ENCODE data around the gene RAB25. TPM values are rescaled to one million over a fixed set of nuclear protein-coding genes. Genes with fewer than 3 reads are reported as not detected.
"Not testable (repeated sequence)": the region's sequence is repeated elsewhere in the genome, so short reads cannot be mapped to it uniquely, and the experiment has no call there.

The RAB25 gene
- total RNA-seq, 1 donor from 2014 or later, result not detected

DNA sequence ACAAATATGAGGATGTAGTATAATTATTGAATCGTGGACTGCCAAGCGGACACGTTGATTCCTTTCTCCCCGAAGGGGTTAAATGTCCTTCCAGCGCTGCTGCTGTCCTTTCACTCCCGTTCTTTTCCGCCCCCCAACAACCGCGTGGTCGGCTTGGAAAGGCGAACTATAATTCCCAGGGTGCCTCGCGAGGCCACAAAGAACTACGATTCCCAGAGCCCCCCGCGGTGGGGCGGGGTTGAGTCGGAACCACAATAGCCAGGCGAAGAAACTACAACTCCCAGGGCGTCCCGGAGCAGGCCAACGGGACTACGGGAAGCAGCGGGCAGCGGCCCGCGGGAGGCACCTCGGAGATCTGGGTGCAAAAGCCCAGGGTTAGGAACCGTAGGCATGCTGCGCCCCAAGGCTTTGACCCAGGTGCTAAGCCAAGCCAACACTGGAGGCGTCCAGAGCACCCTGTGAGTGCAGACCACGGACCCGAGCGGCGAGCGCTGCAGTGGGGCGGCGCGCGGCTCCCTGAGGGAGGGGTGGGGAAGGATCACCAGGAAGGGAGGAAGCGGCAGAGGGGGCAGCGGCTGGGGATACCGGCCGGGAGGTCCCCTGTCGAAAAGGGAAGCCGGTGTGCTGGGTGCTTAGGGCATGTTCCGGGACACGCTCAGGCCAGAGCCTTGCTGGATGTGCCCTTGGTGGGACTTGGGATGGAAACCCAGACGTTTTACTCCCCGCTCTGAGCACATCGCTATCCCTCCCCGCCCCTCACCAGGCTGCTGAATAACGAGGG is 6.3 kb upstream of the RAB25 start, which contains the start of gene LAMTOR2:
Gene LAMTOR2 (plus strand): TSS at position 283 of the 781 bp plus-strand sequence. CDS start 108 bp downstream, at position 391.
- peak; percentile 71 for DNase-seq (ENCODE audit: extremely low read depth, low read depth, low spot score)

DNA sequence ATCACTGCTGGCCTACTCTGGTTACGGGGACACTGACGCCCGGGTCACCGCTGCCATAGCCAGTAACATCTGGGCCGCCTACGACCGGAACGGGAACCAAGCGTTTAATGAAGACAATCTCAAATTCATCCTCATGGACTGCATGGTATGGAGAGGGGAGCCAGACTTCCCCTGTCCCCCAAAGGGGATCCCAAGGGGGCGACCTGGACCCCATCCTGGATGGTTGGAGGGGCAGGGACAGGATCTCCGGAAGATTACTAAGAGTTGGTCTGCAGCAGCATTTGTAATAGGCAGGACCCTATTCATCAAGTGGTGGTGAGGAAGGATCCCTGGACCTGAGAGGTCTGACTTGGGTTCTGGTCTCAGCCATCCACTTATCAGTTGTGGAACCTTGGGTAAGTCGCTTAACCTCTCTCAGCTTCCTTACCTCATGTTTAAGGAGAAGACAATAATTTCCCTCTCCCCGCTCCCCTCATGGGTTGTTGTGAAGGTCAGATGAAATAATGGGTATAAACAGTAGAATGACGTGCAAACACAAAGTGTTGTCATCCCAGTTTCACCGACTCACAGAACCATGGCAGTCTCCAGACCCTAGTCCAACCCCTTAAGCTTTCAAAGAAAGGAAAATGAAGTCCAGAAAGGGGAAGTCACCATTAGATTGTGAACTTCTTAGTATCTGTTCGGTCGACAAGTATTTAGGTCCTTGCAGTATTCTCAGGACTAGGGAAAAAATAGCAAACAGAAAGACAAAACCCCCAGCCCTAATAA is 5.5 kb upstream of the RAB25 start:
- no peak for DNase-seq (ENCODE audit: extremely low read depth, low read depth, low spot score)

DNA sequence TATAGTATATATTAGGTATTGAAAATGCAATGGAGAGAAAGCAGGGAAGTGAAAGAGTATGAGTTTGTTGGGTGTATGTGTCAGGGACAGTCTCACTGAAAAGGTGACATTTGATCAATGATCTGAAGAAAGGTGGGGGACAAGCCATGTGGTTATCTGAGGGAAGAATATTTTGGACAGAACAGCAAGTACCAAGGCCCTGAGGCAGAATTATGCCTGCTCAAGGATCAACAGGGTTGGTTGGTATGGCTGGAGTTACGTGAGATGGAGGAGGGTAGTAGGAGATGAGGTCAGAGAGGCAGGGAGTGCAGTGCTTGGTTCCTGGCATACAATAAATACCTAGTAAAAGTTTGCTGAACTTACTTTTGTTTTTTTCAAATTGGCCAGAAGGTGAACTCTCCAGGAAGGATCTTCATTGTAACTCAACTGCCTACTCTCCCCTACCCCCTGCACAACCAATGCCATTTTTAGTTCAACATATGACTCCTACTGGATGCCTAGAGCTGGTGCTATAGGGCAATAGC is 4.6 kb upstream of the RAB25 start:
- no peak for DNase-seq (ENCODE audit: extremely low read depth, low read depth, low spot score)

DNA sequence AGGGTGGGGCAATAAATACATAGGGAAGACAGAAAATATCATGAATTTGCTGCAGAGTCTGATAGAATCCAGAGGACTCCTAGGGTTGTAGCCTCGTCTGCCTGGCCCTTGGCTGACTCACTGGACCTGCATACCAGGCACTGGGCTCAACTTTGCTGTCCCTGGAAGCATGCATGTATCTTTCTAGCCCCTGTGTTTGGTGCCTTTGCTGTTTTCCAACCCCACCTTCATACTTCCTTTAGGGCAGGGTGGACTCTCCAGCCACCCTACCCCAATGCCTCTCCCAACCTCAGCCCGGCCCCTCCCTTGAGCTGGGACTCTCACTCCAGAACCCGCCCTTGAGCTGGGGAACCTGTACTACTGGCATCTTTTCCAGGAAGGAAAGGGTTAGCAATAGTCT is 1.2 kb downstream of the RAB25 start:
- DNase-seq (ENCODE audit: extremely low read depth, low read depth, low spot score), result no peak

DNA sequence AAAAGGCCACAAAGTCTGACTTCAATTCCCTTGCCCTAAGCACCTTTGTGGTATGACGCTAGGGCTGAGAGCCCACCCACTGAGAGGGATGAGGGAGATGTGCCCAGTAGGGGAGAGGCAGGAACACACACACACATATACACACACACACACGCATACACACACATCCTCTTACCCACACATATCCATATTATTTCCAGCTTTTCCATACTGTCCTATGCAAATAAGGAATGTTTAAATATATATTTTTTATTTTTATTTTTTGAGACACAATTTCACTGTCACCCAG is 3.0 kb downstream of the RAB25 start:
- DNase-seq (ENCODE audit: extremely low read depth, low read depth, low spot score), result no peak

DNA sequence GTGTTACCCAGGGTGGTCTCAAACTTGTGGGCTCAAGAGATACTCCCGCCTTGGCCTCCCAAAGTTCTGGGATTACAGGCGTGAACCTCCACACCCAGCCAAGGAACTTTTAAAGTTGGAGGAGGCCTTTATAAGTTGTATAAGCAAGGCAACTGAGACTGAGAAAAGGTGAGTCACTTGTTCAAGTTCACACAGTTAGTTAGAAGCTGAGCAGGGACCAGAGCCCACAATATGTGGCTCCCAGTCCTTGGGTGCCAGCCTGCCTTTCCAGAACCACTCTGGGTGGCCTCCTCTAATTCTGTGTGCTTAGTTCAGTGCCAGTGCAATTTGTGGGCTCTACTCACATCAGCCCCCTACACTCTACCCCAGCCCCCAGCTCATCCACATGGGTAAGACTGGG is 3.7 kb downstream of the RAB25 start:
- DNase-seq (ENCODE audit: extremely low read depth, low read depth, low spot score), result no peak

DNA sequence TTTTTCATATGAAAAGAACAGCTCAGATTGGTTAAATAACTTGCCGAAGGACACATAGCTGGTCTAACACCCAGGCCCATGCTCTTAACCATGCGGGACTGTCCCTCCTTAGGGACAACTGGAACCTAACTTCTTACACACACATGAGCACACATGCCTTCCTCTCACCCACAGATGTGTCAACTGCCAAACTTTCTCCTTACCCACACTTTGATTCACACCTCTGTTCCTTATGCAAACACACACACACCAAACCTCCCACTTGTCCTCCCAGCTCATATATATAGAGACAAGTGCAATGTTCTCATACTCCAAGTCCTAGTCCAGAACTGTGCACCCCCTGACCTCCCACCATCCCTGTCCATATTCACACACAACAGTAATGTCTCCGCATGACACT is 4.3 kb downstream of the RAB25 start:
- DNase-seq (ENCODE audit: extremely low read depth, low read depth, low spot score), result no peak

DNA sequence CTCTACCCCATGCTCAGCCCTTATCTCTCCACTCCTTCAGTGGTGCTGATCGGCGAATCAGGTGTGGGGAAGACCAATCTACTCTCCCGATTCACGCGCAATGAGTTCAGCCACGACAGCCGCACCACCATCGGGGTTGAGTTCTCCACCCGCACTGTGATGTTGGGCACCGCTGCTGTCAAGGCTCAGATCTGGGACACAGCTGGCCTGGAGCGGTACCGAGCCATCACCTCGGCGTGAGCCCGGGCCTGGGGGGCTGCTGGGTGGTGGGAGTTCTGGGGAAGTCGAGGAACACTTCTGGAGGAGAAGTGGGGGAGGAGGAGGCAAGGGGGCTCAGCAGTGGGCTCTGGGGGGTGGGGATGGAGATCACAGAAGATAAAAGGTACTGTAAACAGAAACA is 4.9 kb downstream of the RAB25 start:
- no peak for DNase-seq (ENCODE audit: extremely low read depth, low read depth, low spot score)

DNA sequence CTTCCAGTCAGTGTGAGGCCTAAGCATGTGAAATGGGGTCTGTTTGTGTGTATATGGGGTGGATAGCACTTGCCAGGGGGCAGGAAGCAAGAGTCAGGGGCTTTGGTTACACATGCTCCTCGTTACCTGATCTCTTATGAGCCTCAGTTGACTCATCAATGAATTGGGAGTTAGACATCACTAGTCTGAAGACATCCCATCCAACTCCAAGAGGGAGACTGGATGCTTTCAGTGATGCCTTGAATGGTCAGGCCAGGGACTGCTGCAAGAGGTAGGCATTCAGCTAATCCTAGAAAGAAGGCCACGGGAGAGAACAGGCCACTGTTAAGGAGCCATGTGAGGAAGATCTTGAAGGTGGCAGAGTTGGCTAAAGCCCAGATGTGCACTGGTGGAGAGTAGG is 6.3 kb downstream of the RAB25 start:
- DNase-seq (ENCODE audit: extremely low read depth, low read depth, low spot score), result no peak

DNA sequence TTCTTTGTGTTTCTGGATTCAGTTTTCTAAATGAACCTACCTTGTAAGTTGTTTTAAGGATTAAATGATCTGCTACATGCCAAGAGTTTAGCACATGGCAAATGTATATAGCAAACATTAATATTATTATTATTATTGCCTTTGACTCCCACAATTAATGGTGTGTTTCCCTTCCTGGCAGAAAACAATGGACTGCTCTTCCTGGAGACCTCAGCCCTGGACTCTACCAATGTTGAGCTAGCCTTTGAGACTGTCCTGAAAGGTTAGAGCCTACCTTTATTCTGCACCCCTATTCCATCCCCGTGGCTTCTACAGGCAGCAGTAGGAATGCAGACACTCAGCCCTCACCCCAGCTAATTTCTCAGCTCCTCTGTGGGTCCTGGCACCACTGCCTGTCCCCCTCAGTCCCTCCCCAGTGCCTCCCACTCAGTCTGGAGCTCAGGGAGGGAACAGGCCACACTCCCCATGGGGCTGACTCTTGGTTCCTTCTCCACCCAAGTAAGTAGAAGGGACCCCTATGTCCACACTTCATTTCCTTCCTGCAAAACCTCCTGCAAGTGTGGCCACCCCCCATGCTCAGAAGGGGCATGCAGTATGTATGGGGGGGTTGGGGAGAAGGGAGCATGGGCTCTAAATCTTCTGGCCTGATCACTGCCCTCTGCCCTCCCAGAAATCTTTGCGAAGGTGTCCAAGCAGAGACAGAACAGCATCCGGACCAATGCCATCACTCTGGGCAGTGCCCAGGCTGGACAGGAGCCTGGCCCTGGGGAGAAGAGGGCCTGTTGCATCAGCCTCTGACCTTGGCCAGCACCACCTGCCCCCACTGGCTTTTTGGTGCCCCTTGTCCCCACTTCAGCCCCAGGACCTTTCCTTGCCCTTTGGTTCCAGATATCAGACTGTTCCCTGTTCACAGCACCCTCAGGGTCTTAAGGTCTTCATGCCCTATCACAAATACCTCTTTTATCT is 8.8 kb downstream of the RAB25 start:
- DNase-seq (ENCODE audit: extremely low read depth, low read depth, low spot score), result no peak

DNA sequence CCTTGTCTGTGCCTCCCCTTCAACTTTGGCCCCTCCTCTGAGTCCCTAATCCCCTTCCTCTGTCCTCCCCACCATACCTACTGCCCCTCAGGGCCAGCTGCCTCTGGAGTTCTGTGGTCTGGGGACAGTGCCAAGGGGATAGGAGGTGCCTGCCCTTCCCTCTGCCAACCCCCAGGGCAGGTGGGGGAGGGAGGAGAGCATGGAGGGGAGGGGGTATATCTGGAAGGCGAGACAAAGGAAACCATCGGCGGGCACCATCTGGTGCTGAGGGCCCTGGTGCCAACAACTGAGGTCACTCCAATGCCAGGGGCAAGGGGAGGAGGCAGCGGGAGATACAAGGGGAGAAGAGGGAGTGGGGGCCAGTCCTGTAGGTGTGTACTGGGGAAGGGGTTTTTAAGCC is 9.6 kb downstream of the RAB25 start:
- DNase-seq (ENCODE audit: extremely low read depth, low read depth, low spot score), result no peak

DNA sequence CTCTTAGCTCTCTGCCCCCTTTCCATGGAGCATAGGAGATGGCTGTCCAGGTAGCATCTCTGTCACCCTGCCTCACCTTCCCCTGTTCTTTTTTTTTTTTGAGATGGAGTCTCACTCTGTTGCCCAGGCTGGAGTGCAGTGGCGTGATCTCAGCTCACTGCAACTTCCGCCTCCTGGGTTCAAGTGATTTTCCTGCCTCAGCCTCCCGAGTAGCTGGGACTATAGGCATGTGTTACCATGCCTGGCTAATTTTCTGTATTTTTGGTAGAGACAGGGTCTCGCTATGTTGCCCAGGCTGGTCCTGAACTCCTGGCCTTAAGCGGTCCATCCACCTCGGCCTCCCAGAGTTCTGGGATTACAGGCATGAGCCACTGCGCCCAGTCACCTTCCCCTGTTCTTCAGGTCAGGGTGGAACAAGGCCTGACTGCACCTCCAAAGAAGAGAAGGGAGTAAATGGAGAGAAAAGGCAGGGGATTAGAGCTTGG is 10.4 kb downstream of the RAB25 start:
- not testable (repeated sequence) for DNase-seq (ENCODE audit: extremely low read depth, low read depth, low spot score)

DNA sequence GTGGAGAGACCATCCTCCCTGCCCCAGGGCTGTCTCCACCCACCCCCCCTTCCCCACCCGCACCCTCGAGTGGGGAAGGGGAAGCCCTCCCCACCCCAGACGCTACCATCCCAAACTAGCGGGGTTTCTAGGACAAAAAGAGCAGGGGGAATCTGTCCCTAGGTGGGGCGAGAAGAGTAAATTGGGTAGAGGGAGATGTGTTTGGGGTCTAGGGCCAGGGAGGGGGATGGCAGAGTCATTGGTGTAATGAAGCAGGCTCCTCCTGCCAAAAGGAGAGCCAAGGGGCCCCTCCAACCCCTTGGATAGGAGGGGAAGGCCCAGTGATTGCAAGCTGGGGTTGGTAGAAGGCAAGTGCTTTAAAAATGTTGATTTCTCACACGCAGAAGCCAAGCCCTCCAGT is 11.3 kb downstream of the RAB25 start:
- DNase-seq (ENCODE audit: extremely low read depth, low read depth, low spot score), result no peak

DNA sequence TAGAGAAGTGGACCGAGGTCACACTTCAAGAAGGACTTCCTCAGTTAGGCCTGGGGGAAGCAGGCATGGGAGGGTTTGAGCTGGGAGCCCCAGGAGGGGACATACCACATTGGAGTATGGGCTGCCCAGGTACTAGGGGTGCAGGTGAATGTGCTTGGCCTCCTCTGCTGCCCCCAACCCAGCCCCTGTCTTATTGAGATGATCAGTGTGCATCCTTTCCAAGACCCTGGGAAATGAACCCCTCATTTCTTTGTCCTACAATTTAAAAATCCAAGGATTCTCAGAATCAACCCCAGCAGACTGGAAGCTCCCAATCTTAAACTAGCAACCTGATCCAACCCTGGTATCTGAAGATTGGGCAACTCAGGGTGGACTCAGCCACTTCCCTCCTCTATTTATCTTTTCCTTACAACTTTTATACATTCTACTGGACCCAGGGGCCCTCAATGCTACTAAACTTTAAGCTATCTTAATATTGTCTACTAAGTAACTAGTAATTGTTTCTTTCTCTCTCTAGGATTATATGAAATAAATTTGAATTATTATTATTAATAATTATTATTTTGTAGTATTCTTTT is 12.2 kb downstream of the RAB25 start:
- DNase-seq (ENCODE audit: extremely low read depth, low read depth, low spot score), result no peak

DNA sequence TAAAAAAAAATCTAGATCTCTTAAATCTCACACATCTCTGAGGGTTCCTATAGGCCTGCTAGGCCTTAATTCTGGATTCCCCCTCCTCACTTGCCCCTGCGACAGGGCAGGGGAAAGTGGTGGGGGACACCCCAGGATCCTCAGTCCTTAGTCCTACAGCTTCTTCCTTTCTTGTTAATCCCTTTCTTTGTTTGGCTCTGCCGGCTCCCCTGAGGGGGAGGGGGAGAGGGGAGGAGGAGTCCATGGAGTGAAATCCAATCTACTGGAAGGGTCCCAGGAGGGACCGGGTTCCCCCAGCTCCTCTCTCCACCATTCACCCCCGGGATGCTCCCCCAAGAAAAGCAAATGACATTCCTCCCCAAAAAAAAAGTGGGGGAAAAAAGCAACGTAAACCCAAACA is 12.8 kb downstream of the RAB25 start:
- DNase-seq (ENCODE audit: extremely low read depth, low read depth, low spot score), result no peak

DNA sequence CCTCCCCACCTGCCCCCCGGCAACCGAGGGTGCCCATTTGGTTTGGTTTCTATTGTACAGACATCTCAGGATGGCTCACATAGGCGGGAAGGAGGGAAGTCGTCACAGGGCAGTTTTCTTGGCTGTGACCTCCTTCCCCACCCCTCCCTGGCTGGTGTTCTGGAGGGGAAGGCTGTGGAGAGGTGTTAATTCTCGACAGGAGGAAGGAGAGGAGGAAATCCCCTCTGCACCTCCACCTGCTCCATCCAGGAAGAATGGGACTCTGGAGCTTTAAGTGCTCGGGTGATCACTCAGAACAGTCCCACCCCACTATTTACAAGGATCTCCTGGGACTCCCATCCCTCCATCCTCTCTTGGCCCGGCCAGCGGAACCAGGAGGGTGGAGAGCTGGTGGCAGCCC is 13.7 kb downstream of the RAB25 start:
- DNase-seq (ENCODE audit: extremely low read depth, low read depth, low spot score), result no peak

DNA sequence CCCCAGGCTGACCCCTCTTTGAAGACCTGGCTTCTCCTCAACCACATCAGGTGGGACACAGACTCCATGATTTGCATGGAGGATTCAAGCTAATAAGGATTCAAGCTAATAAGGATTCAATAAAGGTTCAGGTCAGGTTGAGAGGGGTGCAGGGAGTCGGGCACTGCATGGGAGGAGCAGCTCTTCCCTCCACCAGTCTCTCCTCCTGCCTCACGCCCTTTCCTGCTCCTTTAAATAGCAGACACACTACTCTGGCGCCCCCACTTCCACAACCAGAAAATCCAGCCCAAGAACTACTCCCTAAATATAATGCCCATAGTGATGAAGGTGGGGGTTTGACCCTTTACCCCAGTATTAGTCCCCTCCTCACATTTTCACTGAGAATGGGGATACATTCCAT is 14.2 kb downstream of the RAB25 start:
- DNase-seq (ENCODE audit: extremely low read depth, low read depth, low spot score), result no peak

DNA sequence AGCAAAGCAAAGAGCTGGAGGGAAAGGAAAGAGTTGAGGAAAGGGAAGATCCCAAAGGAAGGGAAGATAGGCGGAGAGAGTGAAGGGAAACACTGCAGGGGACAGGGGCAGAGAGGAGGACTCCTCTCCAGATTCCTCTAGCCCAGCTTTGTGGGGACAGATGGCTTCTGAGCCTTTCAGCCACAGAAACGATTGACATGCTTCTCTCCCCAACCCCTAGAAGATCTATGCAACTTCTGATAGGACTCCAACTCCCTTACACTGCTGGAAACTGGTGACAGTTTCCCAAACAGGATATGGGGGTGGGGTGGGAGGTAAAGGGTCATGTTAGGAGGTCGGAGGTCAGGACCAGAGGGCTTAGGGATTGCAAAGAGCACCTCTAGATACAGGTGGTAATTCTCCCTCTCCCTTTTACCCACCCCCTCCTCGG is 14.8 kb downstream of the RAB25 start:
- no peak for DNase-seq (ENCODE audit: extremely low read depth, low read depth, low spot score)

DNA sequence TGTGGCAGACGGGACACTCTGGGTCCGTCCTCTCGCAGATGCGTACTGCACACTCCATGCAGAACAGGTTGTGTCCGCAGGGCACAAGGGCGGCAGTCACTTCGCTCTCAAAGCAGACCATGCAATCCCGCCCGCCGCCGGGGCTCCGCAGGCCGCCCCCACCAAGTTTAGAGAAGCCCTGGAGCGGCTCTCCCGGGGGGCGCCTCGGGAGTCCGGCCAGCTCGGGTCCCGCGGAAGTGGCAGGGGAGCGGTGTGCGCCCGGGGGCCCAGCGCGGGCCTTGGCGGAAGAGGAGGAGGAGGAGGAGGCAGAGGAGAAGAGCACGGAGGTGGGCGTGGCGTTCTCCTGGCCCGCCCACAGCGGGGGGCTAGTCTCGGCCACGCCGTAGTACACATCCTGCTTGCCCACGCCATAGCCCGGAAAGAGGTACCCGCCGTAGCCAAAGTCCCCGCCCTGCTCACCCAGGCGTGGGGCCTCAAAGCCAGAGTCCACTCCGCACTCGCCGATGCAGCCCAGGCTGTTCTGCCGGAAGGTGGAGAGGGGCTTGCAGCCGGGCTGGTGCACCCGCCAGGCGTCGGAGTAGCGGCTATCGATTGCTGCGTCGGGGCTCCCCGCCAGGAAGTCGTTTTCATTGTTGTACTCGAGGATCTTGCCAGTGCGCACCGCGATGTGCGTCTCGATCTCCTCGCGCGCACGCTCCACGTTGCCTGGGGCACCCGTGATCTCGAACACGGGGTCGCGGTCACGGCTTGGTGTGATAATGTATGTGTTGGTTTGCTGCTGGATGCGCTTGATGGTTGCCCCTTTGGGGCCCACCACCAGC is 15.9 kb downstream of the RAB25 start:
- no peak for DNase-seq (ENCODE audit: extremely low read depth, low read depth, low spot score)

DNA sequence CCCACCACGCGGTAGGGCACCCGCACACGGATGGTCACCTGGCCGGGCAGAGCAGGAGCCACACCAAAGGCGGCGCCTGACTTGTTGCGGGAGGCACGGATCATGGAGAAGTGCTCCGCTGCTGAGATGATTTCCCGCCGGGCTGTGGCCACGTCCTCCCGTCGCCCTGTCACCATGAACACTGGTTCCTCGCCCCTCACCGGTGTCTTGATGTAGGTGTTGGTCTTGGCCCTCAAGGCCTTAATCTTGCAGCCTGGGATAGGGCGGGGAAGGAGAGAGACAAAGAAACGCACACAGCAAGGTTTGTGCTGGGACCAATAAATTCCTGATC is 16.4 kb downstream of the RAB25 start:
- DNase-seq (ENCODE audit: extremely low read depth, low read depth, low spot score), result no peak
